HEK293 (cell line): Measurements from ENCODE around the gene WBP11.

Experiments
- CTCF ChIA-PET: fragments of 350-600 bp; formaldehyde crosslinking; extraction: SDS; loops from one replicate; lab custom pipeline; 2021; ENCODE audit warnings: antibody characterized with exemption; lab: Yijun Ruan, JAX
- POLR2A ChIA-PET: fragments of 300-600 bp; formaldehyde crosslinking; extraction: SDS; loops from one replicate; lab custom pipeline; 2020; ENCODE audit warnings: antibody characterized with exemption, inconsistent platforms; lab: Yijun Ruan, JAX
- H3K27ac ChIP-seq: fragments of 200-500 bp; sonication (Bioruptor generic); 2 replicates; pipeline ENCODE4 v1.5.1; 2014; ENCODE audit warnings: low read depth, low read length, control low read depth, inconsistent platforms; ENCODE audit errors: extremely low read depth
- H3K36me3 ChIP-seq, 2 experiments: fragments of 200-500 bp in 1 of 2; sonication (Bioruptor generic) in 1 of 2; 1 replicate in 1 of 2; 2 replicates in 1 of 2; pipeline ENCODE4 v1.5.1; 2014 to 2017; ENCODE audit warnings: inconsistent platforms in 2 of 2, low read length in 2 of 2; ENCODE audit not compliant: control insufficient read depth in 2 of 2, insufficient read depth in 1 of 2
- H3K4me1 ChIP-seq: fragments of 200-500 bp; sonication (Bioruptor generic); 2 replicates; pipeline ENCODE4 v1.5.1; 2014; ENCODE audit warnings: mild to moderate bottlenecking, low read length, inconsistent platforms; ENCODE audit not compliant: control insufficient read depth, insufficient read depth
- H3K4me3 ChIP-seq: 2 replicates; pipeline ENCODE4 v1.5.1; 2011; ENCODE audit warnings: low read depth, mild to moderate bottlenecking, control low read depth, low read length, moderate library complexity
- H3K9me3 ChIP-seq: fragments of 200-500 bp; sonication (Bioruptor generic); 2 replicates; pipeline ENCODE4 v1.5.1; 2014; ENCODE audit warnings: low read depth, low read length, inconsistent platforms; ENCODE audit not compliant: control insufficient read depth, insufficient read depth
- ATF2 ChIP-seq: fragments of 450-650 bp; formaldehyde crosslinking; IDR thresholded peaks from 2 replicates; pipeline ENCODE4 v1.5.1; 2016; ENCODE audit warnings: missing biosample characterization, missing genetic modification characterization, low read depth
- GLI4 ChIP-seq: fragments of 450-650 bp; formaldehyde crosslinking; IDR thresholded peaks from 2 replicates; pipeline ENCODE4 v1.5.1; 2016; ENCODE audit warnings: missing biosample characterization, missing genetic modification characterization
- KLF8 ChIP-seq: fragments of 450-650 bp; formaldehyde crosslinking; IDR thresholded peaks from 2 replicates; pipeline ENCODE4 v1.5.1; 2016; ENCODE audit warnings: missing biosample characterization, missing genetic modification characterization
- KLF9 ChIP-seq: fragments of 450-650 bp; formaldehyde crosslinking; IDR thresholded peaks from 2 replicates; pipeline ENCODE4 v1.5.1; 2016; ENCODE audit warnings: missing biosample characterization, missing genetic modification characterization, low read depth
- SCRT2 ChIP-seq: fragments of 450-650 bp; formaldehyde crosslinking; IDR thresholded peaks from 2 replicates; pipeline ENCODE4 v1.5.1; 2016; ENCODE audit warnings: missing biosample characterization, missing genetic modification characterization
- SETDB1 ChIP-seq: IDR thresholded peaks from one replicate; pipeline ENCODE4 v1.6.1; 2017; ENCODE audit warnings: mild to moderate bottlenecking, low read length, moderate library complexity, mixed read lengths; ENCODE audit not compliant: insufficient read length
- ZBTB1 ChIP-seq: fragments of 450-650 bp; formaldehyde crosslinking; IDR thresholded peaks from 2 replicates; pipeline ENCODE4 v1.5.1; 2016; ENCODE audit warnings: missing biosample characterization, missing genetic modification characterization
- ZBTB11 ChIP-seq: fragments of 450-650 bp; formaldehyde crosslinking; conservative IDR thresholded peaks from 2 replicates; pipeline ENCODE4 v1.5.1; 2016; ENCODE audit warnings: low read depth, missing biosample characterization, missing genetic modification characterization
- ZBTB44 ChIP-seq: fragments of 450-650 bp; IDR thresholded peaks from 2 replicates; pipeline ENCODE4 v1.5.1; 2018; ENCODE audit warnings: missing biosample characterization, mild to moderate bottlenecking, missing genetic modification characterization
- ZNF148 ChIP-seq: fragments of 450-650 bp; formaldehyde crosslinking; IDR thresholded peaks from 2 replicates; pipeline ENCODE4 v1.5.0; 2017; ENCODE audit warnings: missing biosample characterization, missing genetic modification characterization, borderline replicate concordance
- ZNF174 ChIP-seq: fragments of 450-650 bp; formaldehyde crosslinking; IDR thresholded peaks from 2 replicates; pipeline ENCODE4 v1.5.0; 2017; ENCODE audit warnings: missing biosample characterization, mild to moderate bottlenecking, missing genetic modification characterization
- ZNF266 ChIP-seq: fragments of 450-650 bp; formaldehyde crosslinking; IDR thresholded peaks from 2 replicates; pipeline ENCODE4 v1.5.1; 2016; ENCODE audit warnings: missing biosample characterization, missing genetic modification characterization, low read depth
- ZNF280C ChIP-seq: fragments of 450-650 bp; formaldehyde crosslinking; IDR thresholded peaks from 2 replicates; pipeline ENCODE4 v1.5.1; 2016; ENCODE audit warnings: missing biosample characterization, missing genetic modification characterization
- ZNF292 ChIP-seq: fragments of 450-650 bp; formaldehyde crosslinking; IDR thresholded peaks from 2 replicates; pipeline ENCODE4 v1.5.1; 2016; ENCODE audit warnings: low read depth, missing biosample characterization, missing genetic modification characterization, borderline replicate concordance
- ZNF354C ChIP-seq: fragments of 450-650 bp; formaldehyde crosslinking; IDR thresholded peaks from 2 replicates; pipeline ENCODE4 v1.5.1; 2016; ENCODE audit warnings: missing biosample characterization, missing genetic modification characterization, low read depth, borderline replicate concordance
- ZNF37A ChIP-seq: fragments of 450-650 bp; IDR thresholded peaks from 2 replicates; pipeline ENCODE4 v1.5.1; 2018; ENCODE audit warnings: missing biosample characterization, missing genetic modification characterization
- ZNF391 ChIP-seq: fragments of 450-650 bp; formaldehyde crosslinking; IDR thresholded peaks from 2 replicates; pipeline ENCODE4 v1.5.1; 2016; ENCODE audit warnings: low read depth, missing biosample characterization, missing genetic modification characterization, borderline replicate concordance
- ZNF548 ChIP-seq: fragments of 450-650 bp; formaldehyde crosslinking; IDR thresholded peaks from 2 replicates; pipeline ENCODE4 v1.5.1; 2016; ENCODE audit warnings: missing biosample characterization, missing genetic modification characterization
- ZNF580 ChIP-seq: fragments of 450-650 bp; formaldehyde crosslinking; IDR thresholded peaks from 2 replicates; pipeline ENCODE4 v1.5.1; 2016; ENCODE audit warnings: missing biosample characterization, missing genetic modification characterization
- ZNF621 ChIP-seq: fragments of 450-650 bp; formaldehyde crosslinking; IDR thresholded peaks from 2 replicates; pipeline ENCODE4 v1.5.1; 2017; ENCODE audit warnings: missing biosample characterization, missing genetic modification characterization
- ZSCAN23 ChIP-seq: fragments of 450-650 bp; formaldehyde crosslinking; IDR thresholded peaks from 2 replicates; pipeline ENCODE4 v1.5.1; 2016; ENCODE audit warnings: missing biosample characterization, missing genetic modification characterization

Gene WBP11

GRCh38 chr12:14776236-14776961, 26.9 kb downstream of the WBP11 start:
- peaks cover 10% of the 10 kb centered on the region; the same call in 1 of the 2 replicates for H3K4me1 ChIP-seq
- H3K4me3 ChIP-seq = no peak overlapping the region
- H3K27ac ChIP-seq = no peak overlapping the region
- CTCF ChIA-PET = interaction anchor here (0.6 to 1.1 kb wide), 3 partner anchors 8 to 25 kb away, joined by 3 to 4 read pairs (median 3); no protein-coding TSS in a partner anchor
- POLR2A ChIA-PET = no interaction called here
- TF ChIP-seq KLF8 (tag by site-specific recombination) = no peak
- no peak for TF ChIP-seq ZNF354C
- TF ChIP-seq ZNF391 = no peak
- TF ChIP-seq ZNF280C (tag by site-specific recombination) = no peak
- no peak for TF ChIP-seq ZNF292
- TF ChIP-seq GLI4 (tag by site-specific recombination) = no peak
- no peak for TF ChIP-seq KLF9
- TF ChIP-seq ZSCAN23 = no peak
- no peak for TF ChIP-seq SETDB1
- no peak for TF ChIP-seq ZBTB1 (tag by site-specific recombination)
- no peak for TF ChIP-seq ZNF37A
- no peak for TF ChIP-seq ZNF548 (tag by site-specific recombination)
- TF ChIP-seq ZNF174 (tag by site-specific recombination) = no peak
- no peak for TF ChIP-seq ZNF580
- TF ChIP-seq ZNF266 (tag by site-specific recombination) = no peak
- no peak for TF ChIP-seq ZBTB44 (tag by site-specific recombination)
- TF ChIP-seq ZNF148 (tag by site-specific recombination) = no peak
- TF ChIP-seq, all 188 proteins: peak for 0
- no peaks in the 10 kb centered on the region for H3K9me3 ChIP-seq
- H3K36me3 ChIP-seq = no peaks in the 10 kb centered on the region

- CTCF ChIA-PET = interaction anchor here (0.7 to 1.1 kb wide), 2 partner anchors 9 to 11 kb away, joined by 3 read pairs; no protein-coding TSS in a partner anchor
- no peak overlapping the region for H3K4me3 ChIP-seq
- no peaks in the 10 kb centered on the region for H3K36me3 ChIP-seq
- POLR2A ChIA-PET = interaction anchor here (1.0 to 2.6 kb wide), 2 partner anchors 20 to 27 kb away, joined by 3 to 18 read pairs; partner anchors contain the start of genes C12orf60 and WBP11
- no peak overlapping the region for H3K27ac ChIP-seq
- H3K4me1 ChIP-seq = peaks cover 10% of the 10 kb centered on the region; the same call in 1 of the 2 replicates
- TF ChIP-seq SCRT2 (tag by site-specific recombination) (peak; percentile 81), ZBTB11 (tag by site-specific recombination) (no peak), ZNF621 (no peak), ATF2 (tag by site-specific recombination) (peak; percentile 50)
- no peaks in the 10 kb centered on the region for H3K9me3 ChIP-seq
Measured at GRCh38 chr12:14775636-14775980, 27.7 kb downstream of the WBP11 start.
